IMR-90 (cell line): ENCODE results near the gene JMJD8. TPM values are rescaled to one million over a fixed set of nuclear protein-coding genes. Genes with fewer than 3 reads are reported as not detected.
A peak's percentile ranks its signal among the peaks of the same experiment; 100 is the strongest.

Experiments used
- ATAC-seq: fragments of 200-7000 bp; cut with Tn5 transposase; 2 replicates; pipeline ENCODE4 v1.9.1; 2020; ENCODE audit warnings: low read depth, mild to moderate bottlenecking, moderate library complexity
- BruUV-seq: library from RNA; stranded (reverse); fragments of 400-500 nt; replicated peaks from 2 replicates; lab custom pipeline; 2021; lab: Mats Ljungman, UMichigan
- CTCF ChIA-PET: fragments of 300-600 bp; formaldehyde crosslinking; extraction: SDS; loops from one replicate; lab custom pipeline; 2021; ENCODE audit warnings: antibody characterized with exemption; lab: Yijun Ruan, JAX
- POLR2A ChIA-PET: fragments of 300-600 bp; sonication (Branson Sonifier 250); formaldehyde crosslinking; loops from one replicate; lab custom pipeline; 2022; ENCODE audit warnings: antibody characterized with exemption; ENCODE audit not compliant: unreplicated experiment; lab: Charles Lee
- DNase-seq: peaks from one replicate; pipeline ENCODE4 v3.0.0; 2013
- H2AFZ ChIP-seq: replicated peaks from 2 replicates; pipeline ENCODE3; 2013; ENCODE audit warnings: low read length, mild to moderate bottlenecking; ENCODE audit not compliant: poor library complexity
- H2AK5ac ChIP-seq: 2 replicates; pipeline ENCODE4 v1.6.1; 2013; ENCODE audit warnings: low read depth, low read length, inconsistent platforms
- H2AK9ac ChIP-seq: replicated peaks from 2 replicates; pipeline ENCODE3; 2013; ENCODE audit warnings: mild to moderate bottlenecking, low read depth, low read length, moderate library complexity; ENCODE audit not compliant: poor library complexity
- H2BK120ac ChIP-seq: 2 replicates; pipeline ENCODE4 v1.6.1; 2013; ENCODE audit warnings: low read depth, low read length, inconsistent platforms
- H2BK15ac ChIP-seq: 3 replicates; pipeline ENCODE4 v1.6.1; 2013; ENCODE audit warnings: low read depth, low read length, inconsistent platforms
- H2BK20ac ChIP-seq: 2 replicates; pipeline ENCODE4 v1.6.1; 2013; ENCODE audit warnings: low read depth, mild to moderate bottlenecking, inconsistent platforms, low read length, moderate library complexity
- H2BK5ac ChIP-seq: 2 replicates; pipeline ENCODE4 v1.6.1; 2013; ENCODE audit warnings: mild to moderate bottlenecking, low read depth, low read length, inconsistent platforms; ENCODE audit not compliant: poor library complexity, severe bottlenecking
- H3K14ac ChIP-seq: replicated peaks from 2 replicates; pipeline ENCODE4 v1.6.1; 2013; ENCODE audit warnings: low read depth, low read length, inconsistent platforms
- H3K18ac ChIP-seq: 2 replicates; pipeline ENCODE4 v1.6.1; 2013; ENCODE audit warnings: low read depth, low read length, control low read depth
- H3K23ac ChIP-seq: 2 replicates; pipeline ENCODE4 v1.6.1; 2013; ENCODE audit warnings: low read depth, low read length, inconsistent platforms
- H3K27ac ChIP-seq: 2 replicates; pipeline ENCODE4 v1.5.1; 2013; ENCODE audit warnings: mild to moderate bottlenecking, control low read depth, low read length; ENCODE audit not compliant: insufficient read depth
- H3K27me3 ChIP-seq: 2 replicates; pipeline ENCODE4 v1.6.1; 2013; ENCODE audit warnings: low read length; ENCODE audit not compliant: control insufficient read depth, insufficient read depth
- H3K36me3 ChIP-seq: 2 replicates; pipeline ENCODE4 v1.6.1; 2013; ENCODE audit warnings: low read length, mixed read lengths; ENCODE audit not compliant: control insufficient read depth, insufficient read depth
- H3K4ac ChIP-seq: 2 replicates; pipeline ENCODE4 v1.6.1; 2013; ENCODE audit warnings: low read depth, low read length, inconsistent platforms
- H3K4me1 ChIP-seq: 2 replicates; pipeline ENCODE4 v1.6.1; 2013; ENCODE audit warnings: low read length, mixed read lengths; ENCODE audit not compliant: control insufficient read depth, insufficient read depth
- H3K4me2 ChIP-seq: 2 replicates; pipeline ENCODE4 v1.6.1; 2013; ENCODE audit warnings: low read depth, mild to moderate bottlenecking, control low read depth, low read length, moderate library complexity
- H3K4me3 ChIP-seq: 2 replicates; pipeline ENCODE4 v1.5.1; 2013; ENCODE audit warnings: low read depth, mild to moderate bottlenecking, control low read depth, low read length, moderate library complexity; ENCODE audit not compliant: insufficient read depth
- H3K56ac ChIP-seq: 2 replicates; pipeline ENCODE4 v1.6.1; 2013; ENCODE audit warnings: low read length, inconsistent platforms; ENCODE audit not compliant: insufficient read depth; ENCODE audit errors: extremely low read depth
- H3K79me1 ChIP-seq, 2 experiments: 2 replicates each; pipeline ENCODE4 v1.6.1; 2013; ENCODE audit warnings: low read length in 2 of 2, inconsistent platforms in 1 of 2, low read depth in 1 of 2
- H3K9ac ChIP-seq: 2 replicates; pipeline ENCODE4 v1.6.1; 2013; ENCODE audit warnings: low read depth, low read length, control low read depth
- H3K9me1 ChIP-seq: 2 replicates; pipeline ENCODE4 v1.6.1; 2013; ENCODE audit warnings: low read length, inconsistent platforms; ENCODE audit not compliant: insufficient read depth
- H3K9me3 ChIP-seq: 2 replicates; pipeline ENCODE4 v1.6.1; 2013; ENCODE audit warnings: low read length; ENCODE audit not compliant: control insufficient read depth, insufficient read depth
- H4K20me1 ChIP-seq: 2 replicates; pipeline ENCODE4 v1.6.1; 2013; ENCODE audit warnings: low read length, inconsistent platforms; ENCODE audit not compliant: insufficient read depth
- H4K5ac ChIP-seq: 2 replicates; pipeline ENCODE4 v1.6.1; 2013; ENCODE audit warnings: mild to moderate bottlenecking, low read depth, low read length, control low read depth
- H4K8ac ChIP-seq, 2 experiments: 2 replicates each; pipeline ENCODE4 v1.6.1; 2013; ENCODE audit warnings: low read depth in 2 of 2, low read length in 2 of 2, control low read depth in 1 of 2, inconsistent platforms in 1 of 2
- H4K91ac ChIP-seq: 2 replicates; pipeline ENCODE4 v1.6.1; 2013; ENCODE audit warnings: low read depth, low read length, inconsistent platforms; ENCODE audit not compliant: insufficient read depth
- ELK1 ChIP-seq: fragments of 150-350 bp; IDR thresholded peaks from 2 replicates; pipeline ENCODE4 v1.6.1; 2016; ENCODE audit warnings: low read depth, mild to moderate bottlenecking, low read length, moderate library complexity, borderline replicate concordance
- MAFK ChIP-seq: IDR thresholded peaks from 2 replicates; pipeline ENCODE4 v1.6.1; 2012; ENCODE audit warnings: low read depth, low read length, improper control_type of control experiment
- MXI1 ChIP-seq: IDR thresholded peaks from 2 replicates; pipeline ENCODE4 v1.6.1; 2012; ENCODE audit warnings: low read depth, mild to moderate bottlenecking, low read length, moderate library complexity, borderline replicate concordance
- NFE2L2 ChIP-seq: fragments of 150-350 bp; IDR thresholded peaks from 2 replicates; pipeline ENCODE4 v1.6.1; 2016; ENCODE audit warnings: low read depth, mild to moderate bottlenecking, low read length
- RAD21 ChIP-seq: IDR thresholded peaks from 2 replicates; pipeline ENCODE4 v1.6.1; 2012; ENCODE audit warnings: low read length, improper control_type of control experiment
- RCOR1 ChIP-seq: IDR thresholded peaks from 2 replicates; pipeline ENCODE4 v1.6.1; 2012; ENCODE audit warnings: mild to moderate bottlenecking, low read length, improper control_type of control experiment; ENCODE audit not compliant: insufficient replicate concordance
- RFX5 ChIP-seq: IDR thresholded peaks from 2 replicates; pipeline ENCODE4 v1.8.0; 2012; ENCODE audit warnings: low read depth, mild to moderate bottlenecking, low read length, moderate library complexity
- SMC3 ChIP-seq: fragments of 150-350 bp; IDR thresholded peaks from 2 replicates; pipeline ENCODE4 v1.6.1; 2016; ENCODE audit warnings: low read depth, mild to moderate bottlenecking, antibody characterized with exemption, low read length, moderate library complexity
- USF2 ChIP-seq: fragments of 150-350 bp; IDR thresholded peaks from 2 replicates; pipeline ENCODE4 v1.6.1; 2017; ENCODE audit warnings: mild to moderate bottlenecking, antibody characterized with exemption, low read length, low read depth
- WGBS, 2 experiments: methylation state at CpG; one replicate each; pipeline versions ENCODE4 v1.1.5 to v1.1.7; 2013; ENCODE audit warnings: missing lambda C conversion rate in 2 of 2; ENCODE audit not compliant: insufficient read length in 1 of 2; ENCODE audit errors: extremely low coverage in 2 of 2; 5-methylcytosine and 5-hydroxymethylcytosine counted together
- dilution Hi-C: fragments of 300-500 bp; cut with HindIII; formaldehyde crosslinking; loops from one replicate; pipeline ENCODE4 v1.14.3; 2018; ENCODE audit warnings: low sequenced_read_pairs; ENCODE audit not compliant: unreplicated experiment
- in situ Hi-C: fragments of 300-500 bp; cut with MboI; formaldehyde crosslinking; loops from 3 replicates; pipeline ENCODE4 v1.14.3; 2019; ENCODE audit warnings: low sequenced_read_pairs, inconsistent platforms, mixed read lengths
- intact Hi-C: fragments of 100-400 bp; cut with micrococcal nuclease; formaldehyde crosslinking; loops from 2 replicates; pipeline ENCODE4 v1.10.0; 2022
- polyA plus RNA-seq, 3 experiments: library from polyadenylated mRNA; depleted of rRNA; stranded (reverse); fragments of >200 nt; gene quantifications; 2 replicates each; pipeline ENCODE4 v1.2.3, GENCODE V29; 2012; ENCODE audit warnings: low replicate concordance in 1 of 3
- total RNA-seq: library from RNA; depleted of rRNA; stranded (reverse); fragments of >200 nt; gene quantifications from 2 replicates; pipeline ENCODE4 v1.2.3, GENCODE V29; 2012

JMJD8 gene
- total and polyA plus RNA-seq, 2 of the 4 experiments (the other 2 are of a cell fraction), result 17.7 to 62.5 TPM

GRCh38 chr16:730666-731509, 46.8 kb upstream of the JMJD8 start (continued):
- TF ChIP-seq USF2, result no peak

GRCh38 chr16:729768-730665, 45.9 kb upstream of the JMJD8 start:
- dilution Hi-C loops, result no loop called here
- in situ Hi-C loops, result no loop called here
- H3K14ac ChIP-seq, result no peak overlapping the region
- ChIA-PET POLR2A (no interaction called here), CTCF (no interaction called here)
- H4K20me1 ChIP-seq, result peaks cover 4% of the 10 kb centered on the region
- ATAC-seq (no peak), DNase-seq (no peak)
- no peak overlapping the region for H4K5ac ChIP-seq
- intact Hi-C loops, result loop anchor here (5.0 kb wide), 1 partner anchor 57 kb away; the partner anchor contains the start of genes CHTF18 and RPUSD1
- no peak overlapping the region for H2AFZ ChIP-seq
- no peaks in the 10 kb centered on the region for H3K27me3 ChIP-seq
- no peak overlapping the region for H3K56ac ChIP-seq
- no peak overlapping the region for H2BK5ac ChIP-seq
- no peak overlapping the region for H3K4me3 ChIP-seq
- BruUV-seq, result no TSS peak
- 95% methylated on average over 22 of the region's 37 CpGs; no CpG with 5 or more reads in 1 of the 2 experiments for WGBS, 2 experiments
- H4K8ac ChIP-seq, result no peak overlapping the region
- no peak overlapping the region for H3K9ac ChIP-seq
- H3K4me1 ChIP-seq, result peaks cover 6% of the 10 kb centered on the region
- H3K36me3 ChIP-seq, result peaks cover 27% of the 10 kb centered on the region
- no peak overlapping the region for H2AK5ac ChIP-seq
- TF ChIP-seq RCOR1 (no peak), RAD21 (no peak), ELK1 (no peak), MXI1 (no peak), NFE2L2 (no peak), MAFK (no peak), SMC3 (no peak), RFX5 (no peak)
- H2BK120ac ChIP-seq, result no peak overlapping the region
- no peak overlapping the region for H3K18ac ChIP-seq
- no peak overlapping the region for H3K4me2 ChIP-seq
- peaks cover 0 to 5% of the 10 kb centered on the region in 2 experiments; a peak in 1 of 4 replicates for H3K79me1 ChIP-seq
- no peaks in the 10 kb centered on the region for H3K9me3 ChIP-seq
- H3K9me1 ChIP-seq, result peaks cover 2% of the 10 kb centered on the region; the same call in 1 of the 2 replicates
- H3K23ac ChIP-seq, result no peak overlapping the region
- no peak overlapping the region for H2BK15ac ChIP-seq
- no peak overlapping the region for H3K4ac ChIP-seq
- no peak overlapping the region for H4K91ac ChIP-seq
- H2AK9ac ChIP-seq, result peak overlapping the region; percentile 28
- no peak overlapping the region for H2BK20ac ChIP-seq
- no peak overlapping the region for H3K27ac ChIP-seq
